Ovary (tissue), 3 donors: Measurements from ENCODE around the gene KCNIP1.

ENCODE experiments used
- CTCF ChIP-seq, 3 donors: fragments of 450-650 bp in 2 of 3; fragments of 200-600 bp in 1 of 3; IDR thresholded peaks; one replicate each; pipeline versions ENCODE4 v1.5.1 to v1.8.0; 2016 to 2022; ENCODE audit warnings: antibody characterized with exemption in 3 of 3, mild to moderate bottlenecking in 1 of 3
- POLR2A ChIP-seq: fragments of 450-650 bp; IDR thresholded peaks from one replicate; pipeline ENCODE4 v1.6.1; 2017; ENCODE audit warnings: antibody characterized with exemption, mild to moderate bottlenecking, moderate library complexity
- donor health status: DM: no; HTN: no; CAD: no.

GRCh38 chr5:170731052-170731451 lies 227.2 kb downstream of the KCNIP1 start:
- TF ChIP-seq CTCF (IDR thresholded peaks at IDR 0.05) (no peak), POLR2A (no peak)
